HL-60 (cell line): ENCODE results near the gene PMEPA1.

Source experiments
- CTCF ChIP-seq: IDR thresholded peaks from one replicate; pipeline ENCODE4 v1.5.1; 2011; ENCODE audit warnings: low read length, control low read depth, inconsistent platforms; ENCODE audit not compliant: insufficient read depth
- REST ChIP-seq: IDR thresholded peaks from 2 replicates; pipeline ENCODE4 v1.6.1; 2012; ENCODE audit warnings: low read depth; ENCODE audit not compliant: insufficient replicate concordance
- SPI1 ChIP-seq: IDR thresholded peaks from 2 replicates; pipeline ENCODE4 v1.6.1; 2012; ENCODE audit warnings: low read depth, mild to moderate bottlenecking, borderline replicate concordance

GRCh38 chr20:57711826-57712225, 2.0 kb upstream of the PMEPA1 start:
- TF ChIP-seq CTCF (no peak), REST (no peak), SPI1 (no peak)
